ENCODE data around the gene PTPRCAP. TPM values are rescaled to one million over a fixed set of nuclear protein-coding genes. Genes with fewer than 3 reads are reported as not detected.
A peak's percentile ranks its signal among the peaks of the same experiment; 100 is the strongest.

Gene PTPRCAP
- total RNA-seq, 1 experiment from 2014 or later: 0.27 TPM

DNA sequence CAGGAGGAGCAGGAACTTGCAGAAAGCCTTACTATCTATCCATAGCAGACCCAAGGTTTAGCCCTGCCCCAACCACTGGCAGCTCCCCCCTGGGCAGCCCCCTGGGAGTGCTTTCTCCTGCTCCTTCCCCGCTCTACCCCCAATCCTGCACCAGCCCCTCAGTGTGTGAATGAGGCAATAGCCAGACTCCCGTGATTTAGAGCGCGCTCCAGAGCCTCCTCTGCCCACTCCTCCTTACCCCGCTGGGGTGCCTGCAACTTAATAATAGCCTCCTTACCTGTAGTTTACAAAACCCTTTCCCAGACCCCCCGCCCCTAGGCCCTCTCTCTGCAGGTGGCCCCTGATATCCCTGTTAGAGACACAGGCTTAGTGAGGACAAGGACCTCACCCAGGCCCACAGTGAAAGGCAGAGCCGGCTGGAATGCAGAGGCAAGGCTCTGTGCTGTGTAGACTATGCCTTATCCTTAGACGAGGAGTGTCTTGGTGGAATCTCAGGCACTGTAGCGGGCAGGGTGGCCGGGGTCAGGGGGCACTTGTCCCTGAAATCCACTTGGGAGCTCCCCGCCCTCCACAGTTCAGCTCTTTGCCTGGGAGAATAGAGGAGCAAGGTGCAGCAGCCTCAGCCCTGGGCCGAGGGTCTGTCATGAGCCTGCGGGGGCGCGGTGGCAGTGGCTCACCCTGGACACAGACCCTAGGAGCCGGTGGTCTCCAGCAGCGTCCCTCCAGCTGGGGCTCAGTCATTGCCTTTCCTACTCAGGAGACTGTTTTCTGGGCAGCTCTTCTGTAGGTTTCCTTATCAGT, 26.3 kb downstream of the PTPRCAP start:
- H3K4me3 Mint-ChIP-seq (ENCODE audit: unreplicated experiment): no peak overlapping the region
- peaks cover 9% of the 10 kb centered on the region for H3K36me3 Mint-ChIP-seq (ENCODE audit: insufficient read depth, unreplicated experiment)

GRCh38 chr11:67410369-67410831, 27.1 kb downstream of the PTPRCAP start:
- Histone ChIP-seq H3K4me1 (peaks cover 4% of the 10 kb centered on the region; the same call in 1 of the 2 replicates), H3K9me3 (no peaks in the 10 kb centered on the region), H3K36me3 (ENCODE audit: control insufficient read depth, insufficient read depth, low read length) (no peaks in the 10 kb centered on the region), H3K4me3 (ENCODE audit: low read depth, low read length) (no peak overlapping the region), H3K27me3 (replicated peaks; ENCODE audit: control insufficient read depth, insufficient read depth, low read length) (no peaks in the 10 kb centered on the region)
- H3K4me1 Mint-ChIP-seq (ENCODE audit: low read depth, unreplicated experiment): peaks cover 11% of the 10 kb centered on the region
- intact Hi-C loops (cut with micrococcal nuclease; ENCODE audit: unreplicated experiment): no loop called here
- H3K4me3 Mint-ChIP-seq (ENCODE audit: unreplicated experiment): no peak overlapping the region
- no TSS peak for BruUV-seq (replicated peaks)
- no peak for DNase-seq
- H3K9me3 Mint-ChIP-seq (ENCODE audit: unreplicated experiment): no peaks in the 10 kb centered on the region
- H3K27me3 Mint-ChIP-seq (ENCODE audit: insufficient read depth, unreplicated experiment): no peaks in the 10 kb centered on the region
- ChIA-PET POLR2A (no interaction called here), CTCF (no interaction called here)
- H3K27ac Mint-ChIP-seq (ENCODE audit: unreplicated experiment): no peak overlapping the region
- no peak for TF ChIP-seq CTCF (IDR thresholded peaks at IDR 0.05; ENCODE audit: insufficient read depth in 1 of 2, low read depth in 1 of 2, low read length in 1 of 2, severe bottlenecking in 1 of 2, unreplicated experiment in 1 of 2)
- H3K36me3 Mint-ChIP-seq (ENCODE audit: insufficient read depth, unreplicated experiment): peaks cover 6% of the 10 kb centered on the region

More for the DNA sequence above, 26.3 kb downstream of the PTPRCAP start:
- intact Hi-C loops (cut with micrococcal nuclease; ENCODE audit: unreplicated experiment): no loop called here
- ChIA-PET POLR2A (interaction anchor here (0.6 kb wide), 1 partner anchor 9 kb away, joined by 5 read pairs; no protein-coding TSS in a partner anchor), CTCF (interaction anchor here (4.8 kb wide), 1 partner anchor 10 kb away, joined by 27 read pairs; the partner anchor contains the start of gene PPP1CA)
- no peak for DNase-seq
- no peak for TF ChIP-seq CTCF (IDR thresholded peaks at IDR 0.05; ENCODE audit: insufficient read depth in 1 of 2, low read depth in 1 of 2, low read length in 1 of 2, severe bottlenecking in 1 of 2, unreplicated experiment in 1 of 2)
- H3K9me3 ChIP-seq: no peaks in the 10 kb centered on the region
- no peaks in the 10 kb centered on the region for H3K27me3 ChIP-seq (replicated peaks; ENCODE audit: control insufficient read depth, insufficient read depth, low read length)
- H3K4me1 ChIP-seq: peaks cover 4% of the 10 kb centered on the region; the same call in 1 of the 2 replicates
- H3K27ac Mint-ChIP-seq (ENCODE audit: unreplicated experiment): no peak overlapping the region
- H3K4me1 Mint-ChIP-seq (ENCODE audit: low read depth, unreplicated experiment): peaks cover 15% of the 10 kb centered on the region
- H3K9me3 Mint-ChIP-seq (ENCODE audit: unreplicated experiment): no peaks in the 10 kb centered on the region
- H3K4me3 ChIP-seq (ENCODE audit: low read depth, low read length): no peak overlapping the region
- BruUV-seq (replicated peaks): no TSS peak
- no peaks in the 10 kb centered on the region for H3K27me3 Mint-ChIP-seq (ENCODE audit: insufficient read depth, unreplicated experiment)
- H3K36me3 ChIP-seq (ENCODE audit: control insufficient read depth, insufficient read depth, low read length): no peaks in the 10 kb centered on the region

GRCh38 chr11:67409781-67410368, 27.6 kb downstream of the PTPRCAP start:
- Histone ChIP-seq H3K36me3 (ENCODE audit: control insufficient read depth, insufficient read depth, low read length) (no peaks in the 10 kb centered on the region), H3K4me3 (ENCODE audit: low read depth, low read length) (no peak overlapping the region), H3K27me3 (replicated peaks; ENCODE audit: control insufficient read depth, insufficient read depth, low read length) (no peaks in the 10 kb centered on the region), H3K9me3 (no peaks in the 10 kb centered on the region), H3K4me1 (peaks cover 2% of the 10 kb centered on the region; the same call in 1 of the 2 replicates)
- Mint-ChIP-seq H3K27me3 (ENCODE audit: insufficient read depth, unreplicated experiment) (no peaks in the 10 kb centered on the region), H3K4me3 (ENCODE audit: unreplicated experiment) (no peak overlapping the region), H3K9me3 (ENCODE audit: unreplicated experiment) (no peaks in the 10 kb centered on the region), H3K27ac (ENCODE audit: unreplicated experiment) (no peak overlapping the region), H3K4me1 (ENCODE audit: low read depth, unreplicated experiment) (peaks cover 8% of the 10 kb centered on the region), H3K36me3 (ENCODE audit: insufficient read depth, unreplicated experiment) (peaks cover 6% of the 10 kb centered on the region)
- intact Hi-C loops (cut with micrococcal nuclease; ENCODE audit: unreplicated experiment): no loop called here
- POLR2A ChIA-PET: no interaction called here
- TF ChIP-seq CTCF (IDR thresholded peaks at IDR 0.05; ENCODE audit: insufficient read depth in 1 of 2, low read depth in 1 of 2, low read length in 1 of 2, severe bottlenecking in 1 of 2, unreplicated experiment in 1 of 2): no peak
- CTCF ChIA-PET: no interaction called here
- BruUV-seq (replicated peaks): no TSS peak
- peak; percentile 63 to 71 for DNase-seq
